ENCODE results near the gene SLC3A2.

Gene SLC3A2

GRCh38 chr11:62910141-62910882 lies 29.6 kb downstream of the SLC3A2 start:
- DNase-seq (ENCODE audit: low read depth) = no peak

- peak; percentile 30 for DNase-seq (ENCODE audit: low read depth)
Measured at GRCh38 chr11:62911137-62912130, 30.7 kb downstream of the SLC3A2 start.

- no peak for DNase-seq (ENCODE audit: low read depth)
Measured at GRCh38 chr11:62912268-62912667, 31.6 kb downstream of the SLC3A2 start.

- no peak for DNase-seq (ENCODE audit: low read depth)
Measured at GRCh38 chr11:62914416-62914815, 33.7 kb downstream of the SLC3A2 start.

- DNase-seq (ENCODE audit: low read depth) = no peak
Measured at GRCh38 chr11:62917906-62918502, 37.3 kb downstream of the SLC3A2 start.

- DNase-seq (ENCODE audit: low read depth) = no peak
Measured at GRCh38 chr11:62918531-62918930, 37.8 kb downstream of the SLC3A2 start.

GRCh38 chr11:62919476-62919875 lies 38.8 kb downstream of the SLC3A2 start:
- DNase-seq (ENCODE audit: low read depth) = no peak

- DNase-seq (ENCODE audit: low read depth) = no peak
Measured at GRCh38 chr11:62919898-62920640, 39.4 kb downstream of the SLC3A2 start.

GRCh38 chr11:62921201-62921572 lies 40.5 kb downstream of the SLC3A2 start, which contains the start of gene CHRM1:
Gene CHRM1, minus strand, starts transcription at chr11:62921363. Its CDS starts 10,263 bp downstream, at chr11:62911100.
- no peak for DNase-seq (ENCODE audit: low read depth)

- peak; percentile 47 for DNase-seq (ENCODE audit: low read depth)
Measured at GRCh38 chr11:62921573-62922188, 41.0 kb downstream of the SLC3A2 start.

- no peak for DNase-seq (ENCODE audit: low read depth)
Measured at GRCh38 chr11:62922189-62922589, 41.5 kb downstream of the SLC3A2 start.

- DNase-seq (ENCODE audit: low read depth) = no peak
Measured at GRCh38 chr11:62922653-62923431, 42.1 kb downstream of the SLC3A2 start.

- DNase-seq (ENCODE audit: low read depth) = no peak
Measured at GRCh38 chr11:62923601-62924411, 43.1 kb downstream of the SLC3A2 start.

GRCh38 chr11:62925308-62925707 lies 44.6 kb downstream of the SLC3A2 start:
- no peak for DNase-seq (ENCODE audit: low read depth)

GRCh38 chr11:62925745-62926679 lies 45.3 kb downstream of the SLC3A2 start:
- no peak for DNase-seq (ENCODE audit: low read depth)

GRCh38 chr11:62926680-62927455 lies 46.2 kb downstream of the SLC3A2 start:
- no peak for DNase-seq (ENCODE audit: low read depth)

- no peak for DNase-seq (ENCODE audit: low read depth)
Measured at GRCh38 chr11:62928011-62928410, 47.3 kb downstream of the SLC3A2 start.

- no peak for DNase-seq (ENCODE audit: low read depth)
Measured at GRCh38 chr11:62930157-62930556, 49.5 kb downstream of the SLC3A2 start.
